WERI-Rb-1 (cell line): ENCODE data around the gene ATP4B.

Experiments used
- DNase-seq: peaks from one replicate; pipeline ENCODE4 v3.0.0-alpha.2; 2020
- H3K27ac ChIP-seq: fragments of 250-450 bp; sonication (Bioruptor Pico); 2 replicates; pipeline ENCODE4 v1.5.1; 2020; ENCODE audit warnings: mild to moderate bottlenecking, moderate library complexity
- H3K27me3 ChIP-seq: fragments of 250-450 bp; sonication (Bioruptor Pico); 2 replicates; pipeline ENCODE4 v1.5.1; 2021; ENCODE audit warnings: mild to moderate bottlenecking, low read depth, moderate library complexity; ENCODE audit not compliant: insufficient read depth, severe bottlenecking
- H3K36me3 ChIP-seq: fragments of 250-450 bp; sonication (Bioruptor Pico); 2 replicates; pipeline ENCODE4 v1.5.1; 2020; ENCODE audit warnings: mild to moderate bottlenecking, moderate library complexity
- H3K4me3 ChIP-seq: 2 replicates; pipeline ENCODE4 v1.5.1; 2011; ENCODE audit warnings: low read depth, mild to moderate bottlenecking, control low read depth, low read length
- H3K9me3 ChIP-seq: fragments of 250-450 bp; sonication (Bioruptor Pico); 2 replicates; pipeline ENCODE4 v1.5.1; 2021; ENCODE audit warnings: mild to moderate bottlenecking, moderate library complexity; ENCODE audit not compliant: severe bottlenecking
- CTCF ChIP-seq: IDR thresholded peaks from 2 replicates; pipeline ENCODE4 v1.5.1; 2011; ENCODE audit warnings: low read depth, mild to moderate bottlenecking, control low read depth, inconsistent platforms, low read length

ATP4B gene

GRCh38 chr13:113646921-113647340 lies 11.1 kb downstream of the ATP4B start:
- DNase-seq, result peak; percentile 12
- peaks cover 5% of the 10 kb centered on the region for H3K9me3 ChIP-seq
- no peak overlapping the region for H3K27ac ChIP-seq
- no peaks in the 10 kb centered on the region for H3K27me3 ChIP-seq
- no peak for TF ChIP-seq CTCF
- H3K4me3 ChIP-seq, result no peak overlapping the region
- H3K36me3 ChIP-seq, result peaks cover 13% of the 10 kb centered on the region

- DNase-seq, result no peak
Measured at GRCh38 chr13:113646376-113646775, 11.6 kb downstream of the ATP4B start.

GRCh38 chr13:113645329-113645728 lies 12.7 kb downstream of the ATP4B start:
- no peak for TF ChIP-seq CTCF
- Histone ChIP-seq H3K4me3 (no peak overlapping the region), H3K9me3 (peaks cover 11% of the 10 kb centered on the region), H3K27me3 (no peaks in the 10 kb centered on the region), H3K36me3 (peaks cover 27% of the 10 kb centered on the region), H3K27ac (no peak overlapping the region)
- peak; percentile 11 for DNase-seq

More at GRCh38 chr13:113646376-113646775, 11.6 kb downstream of the ATP4B start:
- H3K9me3 ChIP-seq, result peaks cover 10% of the 10 kb centered on the region
- no peak for TF ChIP-seq CTCF
- no peak overlapping the region for H3K4me3 ChIP-seq
- no peaks in the 10 kb centered on the region for H3K27me3 ChIP-seq
- peaks cover 18% of the 10 kb centered on the region for H3K36me3 ChIP-seq
- H3K27ac ChIP-seq, result no peak overlapping the region

GRCh38 chr13:113644800-113645199 lies 13.2 kb downstream of the ATP4B start:
- H3K27ac ChIP-seq, result no peak overlapping the region
- no peaks in the 10 kb centered on the region for H3K27me3 ChIP-seq
- TF ChIP-seq CTCF, result no peak

GRCh38 chr13:113643593-113643992 lies 14.4 kb downstream of the ATP4B start:
- H3K4me3 ChIP-seq, result no peak overlapping the region
- H3K36me3 ChIP-seq, result peaks cover 44% of the 10 kb centered on the region
- H3K27ac ChIP-seq, result no peak overlapping the region
- TF ChIP-seq CTCF, result no peak
- peaks cover 11% of the 10 kb centered on the region for H3K9me3 ChIP-seq
- no peak for DNase-seq
- H3K27me3 ChIP-seq, result no peaks in the 10 kb centered on the region

More at GRCh38 chr13:113644800-113645199, 13.2 kb downstream of the ATP4B start:
- no peak for DNase-seq
- Histone ChIP-seq H3K4me3 (no peak overlapping the region), H3K9me3 (peaks cover 11% of the 10 kb centered on the region), H3K36me3 (peaks cover 32% of the 10 kb centered on the region)

GRCh38 chr13:113642563-113642962 lies 15.4 kb downstream of the ATP4B start:
- H3K27me3 ChIP-seq, result no peaks in the 10 kb centered on the region
- no peak for TF ChIP-seq CTCF
- no peak overlapping the region for H3K4me3 ChIP-seq
- H3K36me3 ChIP-seq, result peaks cover 54% of the 10 kb centered on the region
- no peak overlapping the region for H3K27ac ChIP-seq
- H3K9me3 ChIP-seq, result peaks cover 11% of the 10 kb centered on the region
- DNase-seq, result no peak
